Measurements from ENCODE around the gene ARHGAP26.

Gene ARHGAP26

GRCh38 chr5:143146161-143146560 is 376.0 kb downstream of the ARHGAP26 start:
- H3K9ac ChIP-seq (ENCODE audit: low read depth in 1 of 2, low read length in 2 of 2) = no peak overlapping the region
- no peak overlapping the region for H3K4me3 ChIP-seq (ENCODE audit: low read depth in 1 of 2, low read length in 2 of 2)
- no peak overlapping the region for H3K27ac ChIP-seq (ENCODE audit: low read depth, low read length)
- no peaks in the 10 kb centered on the region for H3K27me3 ChIP-seq (ENCODE audit: control insufficient read depth in 1 of 2, insufficient read depth in 2 of 2, low read length in 2 of 2)
- peaks cover 1% of the 10 kb centered on the region in 2 donors for H3K4me1 ChIP-seq (ENCODE audit: control insufficient read depth in 1 of 2, insufficient read depth in 2 of 2, low read length in 2 of 2)
- peaks cover 8 to 14% of the 10 kb centered on the region in 2 donors for H3K36me3 ChIP-seq (ENCODE audit: control insufficient read depth in 1 of 2, insufficient read depth in 2 of 2, low read length in 2 of 2)
- H3K9me3 ChIP-seq (ENCODE audit: control insufficient read depth in 1 of 2, low read length in 2 of 2) = no peaks in the 10 kb centered on the region

GRCh38 chr5:143147383-143147782 is 377.2 kb downstream of the ARHGAP26 start:
- no peaks in the 10 kb centered on the region for H3K4me1 ChIP-seq (ENCODE audit: control insufficient read depth in 1 of 2, insufficient read depth in 2 of 2, low read length in 2 of 2)

GRCh38 chr5:143147902-143148301 is 377.7 kb downstream of the ARHGAP26 start:
- no peak overlapping the region for H3K4me3 ChIP-seq (ENCODE audit: low read depth in 1 of 2, low read length in 2 of 2)
- no peaks in the 10 kb centered on the region for H3K4me1 ChIP-seq (ENCODE audit: control insufficient read depth in 1 of 2, insufficient read depth in 2 of 2, low read length in 2 of 2)
- H3K36me3 ChIP-seq (ENCODE audit: control insufficient read depth in 1 of 2, insufficient read depth in 2 of 2, low read length in 2 of 2) = peaks cover 8 to 14% of the 10 kb centered on the region in 2 donors
- H3K27me3 ChIP-seq (ENCODE audit: control insufficient read depth in 1 of 2, insufficient read depth in 2 of 2, low read length in 2 of 2) = no peaks in the 10 kb centered on the region
- H3K27ac ChIP-seq (ENCODE audit: low read depth, low read length) = no peak overlapping the region
- no peaks in the 10 kb centered on the region for H3K9me3 ChIP-seq (ENCODE audit: control insufficient read depth in 1 of 2, low read length in 2 of 2)
- no peak overlapping the region for H3K9ac ChIP-seq (ENCODE audit: low read depth in 1 of 2, low read length in 2 of 2)

More at GRCh38 chr5:143147383-143147782, 377.2 kb downstream of the ARHGAP26 start:
- H3K4me3 ChIP-seq (ENCODE audit: low read depth in 1 of 2, low read length in 2 of 2) = no peak overlapping the region
- no peak overlapping the region for H3K9ac ChIP-seq (ENCODE audit: low read depth in 1 of 2, low read length in 2 of 2)
- H3K36me3 ChIP-seq (ENCODE audit: control insufficient read depth in 1 of 2, insufficient read depth in 2 of 2, low read length in 2 of 2) = peaks cover 8 to 14% of the 10 kb centered on the region in 2 donors
- no peaks in the 10 kb centered on the region for H3K27me3 ChIP-seq (ENCODE audit: control insufficient read depth in 1 of 2, insufficient read depth in 2 of 2, low read length in 2 of 2)
- no peaks in the 10 kb centered on the region for H3K9me3 ChIP-seq (ENCODE audit: control insufficient read depth in 1 of 2, low read length in 2 of 2)
- no peak overlapping the region for H3K27ac ChIP-seq (ENCODE audit: low read depth, low read length)

- Histone ChIP-seq H3K9ac (ENCODE audit: low read depth in 1 of 2, low read length in 2 of 2) (no peak overlapping the region), H3K36me3 (ENCODE audit: control insufficient read depth in 1 of 2, insufficient read depth in 2 of 2, low read length in 2 of 2) (peaks cover 8 to 14% of the 10 kb centered on the region in 2 donors), H3K4me3 (ENCODE audit: low read depth in 1 of 2, low read length in 2 of 2) (no peak overlapping the region), H3K27me3 (ENCODE audit: control insufficient read depth in 1 of 2, insufficient read depth in 2 of 2, low read length in 2 of 2) (no peaks in the 10 kb centered on the region), H3K9me3 (ENCODE audit: control insufficient read depth in 1 of 2, low read length in 2 of 2) (no peaks in the 10 kb centered on the region), H3K27ac (ENCODE audit: low read depth, low read length) (no peak overlapping the region), H3K4me1 (ENCODE audit: control insufficient read depth in 1 of 2, insufficient read depth in 2 of 2, low read length in 2 of 2) (peaks cover 0 to 5% of the 10 kb centered on the region in 2 donors)
Observed at GRCh38 chr5:143148771-143149170, 378.6 kb downstream of the ARHGAP26 start.

- Histone ChIP-seq H3K36me3 (ENCODE audit: control insufficient read depth in 1 of 2, insufficient read depth in 2 of 2, low read length in 2 of 2) (peaks cover 8 to 14% of the 10 kb centered on the region in 2 donors), H3K9me3 (ENCODE audit: control insufficient read depth in 1 of 2, low read length in 2 of 2) (no peaks in the 10 kb centered on the region), H3K27ac (ENCODE audit: low read depth, low read length) (no peak overlapping the region), H3K9ac (ENCODE audit: low read depth in 1 of 2, low read length in 2 of 2) (no peak overlapping the region), H3K4me1 (ENCODE audit: control insufficient read depth in 1 of 2, insufficient read depth in 2 of 2, low read length in 2 of 2) (peaks cover 0 to 5% of the 10 kb centered on the region in 2 donors), H3K4me3 (ENCODE audit: low read depth in 1 of 2, low read length in 2 of 2) (no peak overlapping the region), H3K27me3 (ENCODE audit: control insufficient read depth in 1 of 2, insufficient read depth in 2 of 2, low read length in 2 of 2) (no peaks in the 10 kb centered on the region)
Observed at GRCh38 chr5:143149759-143150158, 379.6 kb downstream of the ARHGAP26 start.

- H3K4me1 ChIP-seq (ENCODE audit: control insufficient read depth in 1 of 2, insufficient read depth in 2 of 2, low read length in 2 of 2) = peaks cover 0 to 5% of the 10 kb centered on the region in 2 donors
- no peak overlapping the region for H3K27ac ChIP-seq (ENCODE audit: low read depth, low read length)
- peaks cover 8 to 14% of the 10 kb centered on the region in 2 donors for H3K36me3 ChIP-seq (ENCODE audit: control insufficient read depth in 1 of 2, insufficient read depth in 2 of 2, low read length in 2 of 2)
- no peaks in the 10 kb centered on the region for H3K27me3 ChIP-seq (ENCODE audit: control insufficient read depth in 1 of 2, insufficient read depth in 2 of 2, low read length in 2 of 2)
- H3K9me3 ChIP-seq (ENCODE audit: control insufficient read depth in 1 of 2, low read length in 2 of 2) = no peaks in the 10 kb centered on the region
- no peak overlapping the region for H3K4me3 ChIP-seq (ENCODE audit: low read depth in 1 of 2, low read length in 2 of 2)
- no peak overlapping the region for H3K9ac ChIP-seq (ENCODE audit: low read depth in 1 of 2, low read length in 2 of 2)
Observed at GRCh38 chr5:143151056-143151700, 381.0 kb downstream of the ARHGAP26 start.

GRCh38 chr5:143152445-143152844 is 382.3 kb downstream of the ARHGAP26 start:
- H3K4me1 ChIP-seq (ENCODE audit: control insufficient read depth in 1 of 2, insufficient read depth in 2 of 2, low read length in 2 of 2) = peaks cover 0 to 5% of the 10 kb centered on the region in 2 donors
- no peak overlapping the region for H3K9ac ChIP-seq (ENCODE audit: low read depth in 1 of 2, low read length in 2 of 2)
- H3K36me3 ChIP-seq (ENCODE audit: control insufficient read depth in 1 of 2, insufficient read depth in 2 of 2, low read length in 2 of 2) = peaks cover 4 to 18% of the 10 kb centered on the region in 2 donors
- no peak overlapping the region for H3K27ac ChIP-seq (ENCODE audit: low read depth, low read length)
- no peaks in the 10 kb centered on the region for H3K27me3 ChIP-seq (ENCODE audit: control insufficient read depth in 1 of 2, insufficient read depth in 2 of 2, low read length in 2 of 2)
- H3K9me3 ChIP-seq (ENCODE audit: control insufficient read depth in 1 of 2, low read length in 2 of 2) = no peaks in the 10 kb centered on the region
- no peak overlapping the region for H3K4me3 ChIP-seq (ENCODE audit: low read depth in 1 of 2, low read length in 2 of 2)

GRCh38 chr5:143153332-143154119 is 383.3 kb downstream of the ARHGAP26 start:
- peaks cover 0 to 11% of the 10 kb centered on the region in 2 donors for H3K36me3 ChIP-seq (ENCODE audit: control insufficient read depth in 1 of 2, insufficient read depth in 2 of 2, low read length in 2 of 2)
- H3K27ac ChIP-seq (ENCODE audit: low read depth, low read length) = no peak overlapping the region
- no peak overlapping the region for H3K4me3 ChIP-seq (ENCODE audit: low read depth in 1 of 2, low read length in 2 of 2)
- peaks cover 0 to 5% of the 10 kb centered on the region in 2 donors for H3K4me1 ChIP-seq (ENCODE audit: control insufficient read depth in 1 of 2, insufficient read depth in 2 of 2, low read length in 2 of 2)
- H3K27me3 ChIP-seq (ENCODE audit: control insufficient read depth in 1 of 2, insufficient read depth in 2 of 2, low read length in 2 of 2) = no peaks in the 10 kb centered on the region
- no peak overlapping the region for H3K9ac ChIP-seq (ENCODE audit: low read depth in 1 of 2, low read length in 2 of 2)
- H3K9me3 ChIP-seq (ENCODE audit: control insufficient read depth in 1 of 2, low read length in 2 of 2) = no peaks in the 10 kb centered on the region

- peaks cover 0 to 11% of the 10 kb centered on the region in 2 donors for H3K36me3 ChIP-seq (ENCODE audit: control insufficient read depth in 1 of 2, insufficient read depth in 2 of 2, low read length in 2 of 2)
- H3K27ac ChIP-seq (ENCODE audit: low read depth, low read length) = no peak overlapping the region
- H3K9me3 ChIP-seq (ENCODE audit: control insufficient read depth in 1 of 2, low read length in 2 of 2) = no peaks in the 10 kb centered on the region
- H3K4me1 ChIP-seq (ENCODE audit: control insufficient read depth in 1 of 2, insufficient read depth in 2 of 2, low read length in 2 of 2) = peaks cover 0 to 5% of the 10 kb centered on the region in 2 donors
- H3K9ac ChIP-seq (ENCODE audit: low read depth in 1 of 2, low read length in 2 of 2) = no peak overlapping the region
- no peaks in the 10 kb centered on the region for H3K27me3 ChIP-seq (ENCODE audit: control insufficient read depth in 1 of 2, insufficient read depth in 2 of 2, low read length in 2 of 2)
- no peak overlapping the region for H3K4me3 ChIP-seq (ENCODE audit: low read depth in 1 of 2, low read length in 2 of 2)
Observed at GRCh38 chr5:143154510-143155370, 384.6 kb downstream of the ARHGAP26 start.

Measured in duodenal mucosa (tissue), 2 donors.